ENCODE measurements around the gene BTLA.
"Not testable (repeated sequence)": the region's sequence is repeated elsewhere in the genome, so short reads cannot be mapped to it uniquely, and the experiment has no call there.

Gene BTLA

GRCh38 chr3:112424394-112424793 is 74.9 kb downstream of the BTLA start (continued):
- TF ChIP-seq ZNF549 (tag by site-specific recombination; IDR thresholded peaks at IDR 0.05): no peak
- TF ChIP-seq ZNF202 (tag by site-specific recombination; IDR thresholded peaks at IDR 0.05; ENCODE audit: borderline replicate concordance): no peak

DNA sequence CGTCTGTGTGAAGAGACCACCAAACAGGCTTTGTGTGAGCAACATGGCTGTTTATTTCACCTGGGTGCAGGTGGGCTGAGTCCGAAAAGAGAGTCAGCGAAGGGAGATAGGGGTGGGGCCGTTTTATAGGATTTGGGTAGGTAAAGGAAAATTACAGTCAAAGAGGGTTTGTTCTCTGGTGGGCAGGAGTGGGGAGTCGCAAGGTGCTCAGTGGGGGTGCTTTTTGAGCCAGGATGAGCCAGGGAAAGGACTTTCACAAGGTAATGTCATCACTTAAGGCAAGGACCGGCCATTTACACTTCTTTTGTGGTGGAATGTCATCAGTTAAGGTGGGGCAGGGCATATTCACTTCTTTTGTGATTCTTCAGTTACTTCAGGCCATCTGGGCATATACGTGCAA is 76.4 kb downstream of the BTLA start:
- H3K4me3 ChIP-seq (ENCODE audit: low read depth, low read length); CTCF ChIA-PET; POLR2A ChIA-PET: not testable (repeated sequence)

GRCh38 chr3:112418526-112418925 is 80.7 kb downstream of the BTLA start:
- not testable (repeated sequence) for H3K4me3 ChIP-seq (ENCODE audit: low read depth, low read length); H3K27ac ChIP-seq (ENCODE audit: extremely low read depth, low read depth, low read length)

More for the DNA sequence above, 76.4 kb downstream of the BTLA start:
- not testable (repeated sequence) for H3K9me3 ChIP-seq (ENCODE audit: control insufficient read depth, insufficient read depth, low read depth, low read length); H3K4me1 ChIP-seq (ENCODE audit: control insufficient read depth, insufficient read depth, low read length); H3K36me3 ChIP-seq (ENCODE audit: control insufficient read depth in 2 of 2, insufficient read depth in 1 of 2, low read length in 2 of 2); H3K27ac ChIP-seq (ENCODE audit: extremely low read depth, low read depth, low read length)

DNA sequence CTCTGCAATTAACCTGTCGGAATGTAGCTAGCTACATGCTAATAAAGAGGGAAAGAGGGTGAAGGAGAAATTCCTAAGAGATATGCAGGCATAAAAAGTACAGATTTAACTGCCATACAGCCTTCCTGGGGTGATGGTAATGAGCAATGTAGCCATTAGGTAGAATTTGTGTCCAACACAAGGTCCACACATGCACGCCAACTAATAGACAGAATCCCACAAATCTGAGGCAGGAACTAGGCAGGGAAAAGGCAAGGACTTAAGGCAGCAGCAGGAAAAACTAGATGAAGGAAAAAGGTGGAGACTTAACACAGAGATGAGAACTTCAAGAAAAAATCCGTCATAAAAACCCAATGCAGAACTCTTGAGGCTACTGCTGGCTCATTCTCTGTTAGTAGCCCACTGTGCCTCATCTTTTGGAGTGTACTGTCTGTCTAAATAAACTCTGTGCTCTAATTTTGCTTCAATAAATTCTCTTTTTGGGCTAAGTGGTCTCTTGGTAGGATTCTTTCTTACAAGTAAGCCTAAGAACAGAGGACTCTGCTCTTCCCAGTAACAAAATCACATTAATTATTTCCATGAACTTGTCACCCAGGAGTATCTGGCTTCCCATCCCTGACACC is 81.5 kb downstream of the BTLA start:
- POLR2A ChIA-PET: no interaction called here
- no peaks in the 10 kb centered on the region for H3K36me3 ChIP-seq (ENCODE audit: control insufficient read depth in 2 of 2, insufficient read depth in 1 of 2, low read length in 2 of 2)
- no peak overlapping the region for H3K27ac ChIP-seq (ENCODE audit: extremely low read depth, low read depth, low read length)
- CTCF ChIA-PET: no interaction called here
- no peaks in the 10 kb centered on the region for H3K9me3 ChIP-seq (ENCODE audit: control insufficient read depth, insufficient read depth, low read depth, low read length)
- TF ChIP-seq PRDM6 (tag by site-specific recombination; IDR thresholded peaks at IDR 0.05): no peak
- TF ChIP-seq ZNF37A (tag by site-specific recombination; IDR thresholded peaks at IDR 0.05): no peak
- TF ChIP-seq ZFP41 (tag by site-specific recombination; IDR thresholded peaks at IDR 0.05; ENCODE audit: borderline replicate concordance): no peak
- TF ChIP-seq TRIM28 (IDR thresholded peaks at IDR 0.05; ENCODE audit: borderline replicate concordance, low read length): no peak
- no peak for TF ChIP-seq ZXDB (tag by site-specific recombination; IDR thresholded peaks at IDR 0.05)
- TF ChIP-seq, protein P1, sequence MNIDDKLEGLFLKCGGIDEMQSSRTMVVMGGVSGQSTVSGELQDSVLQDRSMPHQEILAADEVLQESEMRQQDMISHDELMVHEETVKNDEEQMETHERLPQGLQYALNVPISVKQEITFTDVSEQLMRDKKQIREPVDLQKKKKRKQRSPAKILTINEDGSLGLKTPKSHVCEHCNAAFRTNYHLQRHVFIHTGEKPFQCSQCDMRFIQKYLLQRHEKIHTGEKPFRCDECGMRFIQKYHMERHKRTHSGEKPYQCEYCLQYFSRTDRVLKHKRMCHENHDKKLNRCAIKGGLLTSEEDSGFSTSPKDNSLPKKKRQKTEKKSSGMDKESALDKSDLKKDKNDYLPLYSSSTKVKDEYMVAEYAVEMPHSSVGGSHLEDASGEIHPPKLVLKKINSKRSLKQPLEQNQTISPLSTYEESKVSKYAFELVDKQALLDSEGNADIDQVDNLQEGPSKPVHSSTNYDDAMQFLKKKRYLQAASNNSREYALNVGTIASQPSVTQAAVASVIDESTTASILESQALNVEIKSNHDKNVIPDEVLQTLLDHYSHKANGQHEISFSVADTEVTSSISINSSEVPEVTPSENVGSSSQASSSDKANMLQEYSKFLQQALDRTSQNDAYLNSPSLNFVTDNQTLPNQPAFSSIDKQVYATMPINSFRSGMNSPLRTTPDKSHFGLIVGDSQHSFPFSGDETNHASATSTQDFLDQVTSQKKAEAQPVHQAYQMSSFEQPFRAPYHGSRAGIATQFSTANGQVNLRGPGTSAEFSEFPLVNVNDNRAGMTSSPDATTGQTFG (tag by site-specific recombination; IDR thresholded peaks at IDR 0.05; ENCODE audit: borderline replicate concordance): no peak
- TF ChIP-seq ZNF843 (tag by site-specific recombination; IDR thresholded peaks at IDR 0.05): no peak
- no peak for TF ChIP-seq ZNF560 (tag by site-specific recombination; IDR thresholded peaks at IDR 0.05; ENCODE audit: borderline replicate concordance)
- TF ChIP-seq ZNF433 (tag by site-specific recombination; IDR thresholded peaks at IDR 0.05; ENCODE audit: low read depth): no peak
- TF ChIP-seq ZNF792 (tag by site-specific recombination; IDR thresholded peaks at IDR 0.05): no peak
- TF ChIP-seq BCL6B (tag by site-specific recombination; IDR thresholded peaks at IDR 0.05): no peak
- no peak for TF ChIP-seq GLIS1 (tag by site-specific recombination; IDR thresholded peaks at IDR 0.05)
- no peak for TF ChIP-seq ZNF19 (tag by site-specific recombination; IDR thresholded peaks at IDR 0.05; ENCODE audit: low read depth)
- H3K4me3 ChIP-seq (ENCODE audit: low read depth, low read length): no peak overlapping the region
- no peaks in the 10 kb centered on the region for H3K4me1 ChIP-seq (ENCODE audit: control insufficient read depth, insufficient read depth, low read length)

More at GRCh38 chr3:112418526-112418925, 80.7 kb downstream of the BTLA start:
- H3K4me1 ChIP-seq (ENCODE audit: control insufficient read depth, insufficient read depth, low read length); H3K9me3 ChIP-seq (ENCODE audit: control insufficient read depth, insufficient read depth, low read depth, low read length); H3K36me3 ChIP-seq (ENCODE audit: control insufficient read depth in 2 of 2, insufficient read depth in 1 of 2, low read length in 2 of 2); POLR2A ChIA-PET; CTCF ChIA-PET: not testable (repeated sequence)
